Activated T-cell treated with anti-CD3 and anti-CD28 coated beads for 4 hours (primary cell): ENCODE data around the gene RNGTT.

Source experiments
- DNase-seq: peaks from one replicate; pipeline ENCODE4 v3.0.0-alpha.2; 2020

Gene RNGTT

DNA sequence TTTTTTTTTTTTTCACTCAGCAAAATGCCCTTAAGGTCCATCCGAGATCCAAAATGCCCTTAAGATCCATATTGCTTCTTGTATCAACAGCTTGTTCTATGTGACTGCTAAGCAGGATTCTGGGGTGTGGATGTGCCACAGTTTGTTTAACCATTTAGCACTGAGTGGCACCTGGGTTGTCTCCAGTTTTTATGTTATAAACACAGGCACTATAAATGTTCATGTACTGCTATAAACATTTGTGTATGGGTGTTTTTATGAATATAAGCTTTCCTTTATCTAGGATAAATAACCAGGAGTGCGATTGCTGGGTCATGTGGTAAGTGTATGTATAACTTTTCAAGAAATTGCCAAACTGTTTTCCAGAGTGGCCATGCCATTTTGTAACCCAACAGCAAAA lies 386.0 kb downstream of the RNGTT start:
- DNase-seq = no peak

DNA sequence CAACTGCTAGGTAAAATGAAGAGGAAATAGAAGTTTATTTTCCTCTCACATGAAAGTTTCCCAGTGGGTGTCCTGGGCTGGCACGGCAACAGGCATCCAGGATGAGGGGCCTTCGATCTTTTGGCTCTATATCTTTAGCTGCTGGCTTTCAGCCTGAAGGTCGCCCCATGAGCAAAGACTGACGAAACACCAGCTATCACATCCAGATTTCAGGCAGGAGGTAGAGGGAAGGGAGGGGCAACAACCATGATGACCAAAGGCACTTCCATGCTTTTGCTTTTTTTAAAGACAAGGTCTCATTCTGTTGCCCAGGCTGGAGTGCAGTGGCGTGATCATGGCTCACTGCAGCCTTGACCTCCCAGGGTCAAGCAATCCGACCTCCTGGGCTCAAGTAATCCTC lies 387.9 kb downstream of the RNGTT start:
- no peak for DNase-seq

DNA sequence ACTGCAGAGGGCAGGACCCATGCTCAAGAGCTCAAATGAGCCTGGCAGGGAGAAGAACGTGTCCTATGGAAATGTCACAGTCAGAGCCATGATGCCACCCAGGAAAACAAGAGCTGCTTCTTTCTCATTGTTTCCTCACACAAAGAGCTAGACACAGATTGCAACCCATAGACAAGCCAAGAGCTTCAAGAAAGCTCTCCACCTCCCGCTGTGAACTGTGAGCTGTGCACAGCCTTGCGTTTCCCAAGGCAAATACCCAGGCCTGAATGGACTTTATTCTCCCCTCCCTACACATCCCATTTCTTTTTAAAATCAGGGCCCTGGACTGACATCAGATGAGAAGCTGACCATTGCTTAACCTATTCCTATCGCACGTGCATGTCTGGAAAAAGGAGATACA lies 388.8 kb downstream of the RNGTT start:
- no peak for DNase-seq

DNA sequence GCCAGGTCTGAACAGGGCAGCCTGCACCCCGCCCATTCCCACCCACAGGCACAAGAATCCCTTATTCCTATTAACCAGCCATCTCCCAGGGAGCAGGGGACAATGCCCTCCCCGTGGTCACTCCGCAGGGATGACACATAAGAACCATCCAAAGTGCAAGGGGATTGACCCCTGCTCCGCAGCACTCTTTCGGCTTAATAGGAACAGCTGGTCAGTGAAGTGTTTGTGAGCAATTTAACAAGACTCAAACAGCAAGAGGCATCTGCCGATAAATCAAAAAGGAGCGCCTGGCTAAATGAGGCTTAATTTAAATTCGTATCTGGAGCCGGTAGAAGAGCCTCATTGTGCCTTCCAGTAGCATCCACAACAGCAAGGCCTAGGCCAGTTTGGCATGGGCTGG lies 389.4 kb downstream of the RNGTT start:
- DNase-seq = no peak

DNA sequence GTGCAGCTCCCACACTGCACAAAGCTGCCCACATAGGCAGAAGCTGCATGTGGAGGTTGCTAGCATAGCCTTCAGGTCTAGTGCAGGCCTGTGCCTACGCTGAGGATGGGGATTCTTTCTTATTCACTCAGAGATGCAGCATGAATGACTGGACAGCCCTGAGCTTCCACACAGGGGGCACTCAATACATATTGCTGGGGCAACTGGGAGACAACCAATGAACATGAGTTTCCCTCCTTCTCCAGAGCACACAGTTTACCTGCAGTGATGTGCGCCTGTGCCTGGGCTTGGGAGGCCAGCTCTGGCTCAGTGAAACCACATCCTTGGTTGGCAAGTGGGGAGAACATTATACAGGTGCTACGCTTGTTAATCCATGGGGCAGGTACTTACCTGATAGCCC lies 389.9 kb downstream of the RNGTT start:
- no peak for DNase-seq

DNA sequence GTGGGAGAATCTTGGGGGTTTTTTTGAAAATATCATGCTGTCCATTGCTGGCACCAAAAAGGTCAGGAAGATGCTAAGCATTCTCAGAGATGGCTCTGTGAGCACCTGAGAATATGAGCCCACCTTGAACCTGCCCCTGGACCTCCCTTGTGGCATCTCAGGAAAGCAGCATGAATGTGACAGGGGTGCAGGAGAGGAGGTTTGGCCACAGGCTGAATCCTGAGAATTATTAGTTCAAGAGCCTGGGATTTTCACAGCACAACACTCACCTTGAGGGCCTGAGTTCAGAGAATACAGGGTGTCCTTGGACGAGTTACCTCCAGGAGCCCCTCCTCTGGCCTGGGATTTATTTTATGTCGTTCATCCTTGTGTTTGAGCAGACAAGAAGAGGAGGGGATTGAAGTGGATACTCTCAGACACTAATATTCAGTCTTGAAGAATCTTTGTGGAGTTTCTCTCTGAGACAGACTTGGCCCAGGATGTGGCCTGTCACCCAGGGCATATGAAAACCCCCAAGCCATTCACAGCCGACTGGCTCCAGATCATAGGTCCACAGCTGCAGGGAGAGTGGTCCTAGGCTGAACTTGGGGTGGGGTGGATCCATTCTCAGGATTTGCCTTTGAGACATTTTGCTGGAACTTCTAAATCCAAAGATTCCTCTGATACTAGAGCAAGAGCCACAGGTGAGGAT lies 390.8 kb downstream of the RNGTT start:
- no peak for DNase-seq

DNA sequence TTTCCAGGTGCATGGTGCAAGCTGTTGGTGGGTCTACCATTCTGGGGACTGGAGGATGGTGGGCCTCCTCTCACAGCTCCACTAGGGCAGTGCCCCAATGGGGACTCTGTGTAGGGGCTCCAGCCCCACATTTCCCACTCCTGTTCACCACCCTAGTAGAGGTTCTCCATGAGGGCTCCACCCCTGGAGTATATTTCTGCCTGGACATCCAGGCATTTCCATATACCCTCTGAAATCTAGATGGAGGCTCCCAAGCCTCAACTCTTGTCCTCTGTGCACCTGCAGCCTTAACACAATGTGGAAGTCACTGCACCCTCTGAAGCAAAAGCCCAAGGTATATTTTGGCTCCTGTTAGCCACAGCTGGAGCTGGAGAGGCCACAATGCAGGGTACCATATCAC lies 393.5 kb downstream of the RNGTT start:
- DNase-seq = no peak

DNA sequence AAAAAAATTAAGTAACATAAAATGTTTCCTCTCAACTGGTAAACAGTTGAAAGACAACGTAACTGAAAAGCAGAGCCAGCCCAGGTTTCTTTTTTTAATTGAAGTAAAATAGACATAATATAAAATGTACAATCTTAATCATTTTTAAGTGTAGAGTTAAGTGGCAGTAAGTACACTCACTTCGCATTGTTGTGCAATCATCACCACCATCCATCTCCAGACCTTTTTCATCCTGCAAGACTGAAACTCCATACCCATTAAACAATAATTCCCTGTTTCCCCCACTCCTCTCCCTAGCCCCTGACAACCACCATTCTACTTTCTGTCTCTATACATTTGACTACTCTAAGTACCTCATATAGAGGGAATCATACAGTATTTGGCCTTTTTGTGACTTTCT lies 395.7 kb downstream of the RNGTT start:
- no peak for DNase-seq

DNA sequence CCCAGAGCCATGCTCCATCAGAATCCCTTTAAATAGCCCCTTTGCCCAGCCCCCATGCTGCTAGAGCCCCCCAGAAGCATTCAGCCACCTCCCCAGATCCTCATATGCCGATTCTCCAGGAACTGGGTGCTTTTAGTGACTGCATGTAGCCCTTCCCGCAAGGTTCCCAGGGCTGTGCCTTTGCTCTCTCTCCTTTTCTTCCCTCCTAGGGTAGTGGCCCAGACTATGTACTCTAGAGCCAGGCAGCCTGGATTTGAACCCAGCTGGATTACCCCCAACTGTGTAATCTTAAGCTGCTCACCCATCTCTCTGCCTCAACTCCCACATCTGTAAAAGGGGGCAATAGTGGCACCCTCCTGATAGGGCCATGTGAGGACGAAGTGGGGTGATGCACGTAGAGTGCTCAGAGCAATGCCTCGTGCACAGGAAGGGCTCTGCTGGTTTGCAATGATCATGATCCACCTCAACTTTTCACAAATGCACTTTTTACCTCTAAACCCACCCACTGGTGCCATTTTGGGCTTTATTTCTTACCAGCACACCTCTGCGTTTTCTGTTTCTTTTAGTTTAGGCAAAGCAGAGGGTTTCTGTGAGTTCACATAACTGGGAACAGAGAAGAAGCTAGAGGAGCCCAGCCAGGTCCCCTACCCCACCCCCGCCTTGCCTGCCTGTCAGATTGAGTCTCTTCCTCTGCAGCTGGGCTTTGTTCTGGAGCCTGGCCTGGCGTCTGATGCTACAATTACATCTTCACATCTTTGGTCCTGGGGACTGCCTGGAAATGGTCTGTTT lies 396.5 kb downstream of the RNGTT start:
- no peak for DNase-seq

DNA sequence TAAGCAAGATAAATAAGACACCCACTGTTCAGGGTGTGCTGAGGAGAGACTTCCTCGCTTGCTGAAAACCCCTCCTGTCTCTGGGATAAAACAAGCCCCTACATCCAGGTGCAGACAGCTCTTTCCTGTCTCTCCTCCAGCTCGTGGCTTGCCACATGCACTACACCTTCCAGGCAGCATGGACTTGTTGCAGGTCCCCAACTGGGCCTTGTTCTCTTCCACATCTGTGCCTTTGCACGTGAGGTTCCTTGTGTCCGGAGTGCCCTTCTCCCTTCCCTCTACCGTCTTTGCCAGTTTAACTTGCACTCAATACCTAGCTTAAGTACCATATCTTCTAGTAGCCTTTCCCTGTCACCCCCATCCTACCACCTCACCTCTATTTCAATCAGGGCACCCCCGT lies 397.6 kb downstream of the RNGTT start:
- no peak for DNase-seq

DNA sequence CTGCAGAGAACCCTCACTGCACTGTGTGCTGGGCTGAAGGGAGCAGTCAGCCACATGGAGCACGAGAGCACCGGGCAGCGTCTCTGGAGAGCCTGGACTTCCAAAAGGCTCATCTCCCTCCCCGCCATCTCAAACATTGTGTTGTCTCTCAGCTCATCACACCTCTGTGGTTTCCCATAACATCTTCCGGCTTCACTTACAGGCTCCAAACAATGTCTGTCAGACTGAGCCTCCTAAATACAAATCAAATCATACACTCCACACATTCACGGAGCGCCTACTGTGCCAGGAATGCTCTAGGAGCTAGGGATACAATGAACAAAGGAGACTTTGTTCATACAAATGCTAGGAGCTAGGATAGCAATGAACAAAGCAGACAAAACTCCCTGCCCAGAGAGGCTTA lies 398.0 kb downstream of the RNGTT start:
- no peak for DNase-seq

DNA sequence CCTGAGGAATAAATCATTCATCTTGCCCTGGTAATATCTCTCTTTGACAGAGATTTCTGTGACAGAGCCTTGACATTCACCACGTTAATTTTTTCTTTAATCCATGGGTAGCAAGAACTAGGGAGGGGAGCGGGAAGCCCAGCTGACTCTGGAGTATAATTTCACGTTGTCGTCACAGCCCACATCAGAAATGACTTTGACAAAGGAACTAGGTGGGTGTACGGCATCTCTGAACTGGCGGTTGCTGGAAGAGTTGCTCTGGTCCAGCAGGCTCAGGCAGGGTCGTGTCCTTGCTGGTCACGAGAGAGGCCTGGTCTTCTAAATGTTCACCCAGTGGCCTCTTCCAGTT lies 400.2 kb downstream of the RNGTT start:
- no peak for DNase-seq

DNA sequence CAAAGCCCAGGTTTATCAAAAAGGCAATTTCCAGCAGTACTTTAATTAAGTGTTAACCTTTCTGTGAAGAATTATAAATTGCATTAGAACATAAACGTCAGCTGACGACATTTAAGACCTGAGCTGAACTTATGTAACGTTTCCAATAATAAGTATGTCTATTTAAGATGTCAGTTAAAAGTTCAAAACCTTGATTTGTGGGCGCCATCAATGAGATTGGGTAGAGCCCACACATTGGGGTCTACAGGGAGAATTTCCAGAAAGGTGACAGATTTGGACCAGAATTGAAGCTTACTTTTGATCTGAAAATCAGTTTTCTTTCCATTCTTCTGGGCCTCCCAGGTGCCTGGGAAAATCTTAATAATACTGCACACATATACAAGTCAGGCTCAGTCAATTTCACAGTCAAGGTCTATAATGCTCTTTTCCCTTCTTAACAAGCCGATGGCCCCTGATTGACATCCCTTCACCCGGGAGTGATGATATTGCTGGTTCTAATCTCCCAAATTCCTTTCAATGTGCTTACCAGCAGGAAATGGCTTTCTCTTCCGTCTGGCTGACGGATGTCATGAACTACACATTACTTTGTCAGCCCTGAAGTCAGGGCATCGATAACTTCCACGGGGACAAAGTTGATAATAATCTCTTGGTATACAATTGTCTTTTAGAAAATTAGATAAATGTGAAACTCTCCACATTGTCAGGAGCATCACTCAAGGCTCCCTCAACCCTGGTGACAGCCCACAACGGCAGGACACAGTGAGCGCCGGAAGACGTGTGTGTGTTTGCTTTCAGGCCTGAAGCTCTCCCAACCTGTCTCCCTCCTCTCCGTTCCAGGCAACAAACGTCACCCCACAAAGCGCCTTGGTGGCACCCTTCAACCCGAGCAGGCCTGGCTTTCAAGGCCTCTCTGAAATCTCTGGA lies 400.8 kb downstream of the RNGTT start:
- no peak for DNase-seq

DNA sequence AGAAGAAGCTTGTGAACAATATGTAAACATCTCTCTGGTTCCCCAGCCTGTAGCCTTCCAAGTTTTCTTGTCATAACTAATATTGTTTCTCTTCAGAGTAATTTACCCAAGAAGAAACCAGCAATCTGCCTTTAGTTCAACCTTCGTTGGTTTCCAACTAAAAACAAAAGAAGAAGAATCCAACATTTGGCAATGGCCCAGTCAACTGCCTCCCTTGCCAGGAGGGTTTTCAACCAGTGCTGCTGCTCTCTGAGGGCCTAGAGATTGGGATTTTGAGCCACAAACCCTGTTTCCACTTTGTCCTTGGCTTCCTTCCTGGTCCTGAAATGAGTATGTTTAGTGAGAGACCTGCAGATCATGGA lies 401.5 kb downstream of the RNGTT start:
- DNase-seq = no peak

DNA sequence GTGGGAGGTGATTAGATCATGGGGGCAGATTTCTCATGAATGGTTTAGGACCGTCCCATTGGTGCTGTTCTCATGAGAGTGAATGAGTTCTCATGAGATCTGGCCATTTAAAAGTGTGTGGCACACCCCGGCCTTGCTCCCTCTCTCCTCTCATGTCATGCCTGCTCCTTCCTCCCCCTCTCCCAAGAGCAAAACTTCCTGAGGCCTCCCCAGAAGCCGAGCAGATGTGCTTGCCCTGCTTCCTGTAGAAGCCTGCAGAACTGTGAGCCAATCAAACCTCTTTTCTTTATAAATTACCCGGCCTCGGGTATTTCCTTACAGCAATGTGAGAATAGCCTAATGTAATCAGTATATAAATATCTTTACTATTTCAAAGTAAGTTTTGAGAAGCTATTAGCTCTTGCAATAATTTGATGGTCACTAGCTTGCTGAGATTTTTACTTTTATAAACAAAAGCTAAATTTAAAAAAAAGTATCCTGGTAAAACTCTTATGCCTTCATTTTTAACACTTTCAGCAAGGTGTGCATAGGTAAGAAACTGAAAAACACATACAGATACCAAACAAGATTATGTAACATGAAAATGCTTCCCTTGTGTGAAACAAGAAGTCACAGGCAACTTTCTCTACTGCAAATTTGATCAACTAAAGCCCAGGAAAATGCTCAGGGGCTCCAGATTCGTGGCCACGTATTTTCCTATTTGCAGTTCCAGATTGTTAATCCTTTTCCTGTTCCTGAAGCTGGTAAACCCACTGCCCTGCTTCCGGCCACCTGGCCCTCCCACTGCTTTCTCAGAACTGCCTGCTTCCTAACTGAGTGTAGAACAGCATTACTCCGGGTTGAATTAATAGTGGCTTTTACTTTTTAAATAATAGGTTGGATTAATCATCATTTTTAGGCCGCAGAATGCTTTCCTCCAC lies 402.1 kb downstream of the RNGTT start:
- no peak for DNase-seq
